IPS-11a (cell line): ENCODE measurements around the gene IL21R.
"Not testable (repeated sequence)": the region's sequence is repeated elsewhere in the genome, so short reads cannot be mapped to it uniquely, and the experiment has no call there.

Source experiments
- H3K4me3 ChIP-seq: one replicate; pipeline ENCODE4 v1.5.1; 2013; ENCODE audit warnings: low read depth, low read length, control low read depth

Gene IL21R

GRCh38 chr16:27441998-27442397 lies 40.0 kb downstream of the IL21R start:
- no peak overlapping the region for H3K4me3 ChIP-seq

GRCh38 chr16:27444015-27444414 lies 42.0 kb downstream of the IL21R start:
- no peak overlapping the region for H3K4me3 ChIP-seq

DNA sequence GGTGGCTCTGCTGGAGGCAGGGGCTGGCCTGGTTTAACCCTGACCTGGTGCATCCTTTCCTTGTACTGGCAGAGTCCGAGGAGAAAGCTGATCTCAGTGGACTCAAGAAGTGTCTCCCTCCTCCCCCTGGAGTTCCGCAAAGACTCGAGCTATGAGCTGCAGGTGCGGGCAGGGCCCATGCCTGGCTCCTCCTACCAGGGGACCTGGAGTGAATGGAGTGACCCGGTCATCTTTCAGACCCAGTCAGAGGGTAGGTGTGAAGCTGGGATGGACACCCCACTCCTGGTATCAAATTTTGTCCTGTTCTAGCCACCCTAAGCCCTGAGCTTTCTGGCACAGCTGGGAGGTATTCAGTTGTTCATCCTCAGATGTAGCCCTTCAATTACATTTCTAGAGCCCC lies 42.5 kb downstream of the IL21R start:
- H3K4me3 ChIP-seq, result no peak overlapping the region

DNA sequence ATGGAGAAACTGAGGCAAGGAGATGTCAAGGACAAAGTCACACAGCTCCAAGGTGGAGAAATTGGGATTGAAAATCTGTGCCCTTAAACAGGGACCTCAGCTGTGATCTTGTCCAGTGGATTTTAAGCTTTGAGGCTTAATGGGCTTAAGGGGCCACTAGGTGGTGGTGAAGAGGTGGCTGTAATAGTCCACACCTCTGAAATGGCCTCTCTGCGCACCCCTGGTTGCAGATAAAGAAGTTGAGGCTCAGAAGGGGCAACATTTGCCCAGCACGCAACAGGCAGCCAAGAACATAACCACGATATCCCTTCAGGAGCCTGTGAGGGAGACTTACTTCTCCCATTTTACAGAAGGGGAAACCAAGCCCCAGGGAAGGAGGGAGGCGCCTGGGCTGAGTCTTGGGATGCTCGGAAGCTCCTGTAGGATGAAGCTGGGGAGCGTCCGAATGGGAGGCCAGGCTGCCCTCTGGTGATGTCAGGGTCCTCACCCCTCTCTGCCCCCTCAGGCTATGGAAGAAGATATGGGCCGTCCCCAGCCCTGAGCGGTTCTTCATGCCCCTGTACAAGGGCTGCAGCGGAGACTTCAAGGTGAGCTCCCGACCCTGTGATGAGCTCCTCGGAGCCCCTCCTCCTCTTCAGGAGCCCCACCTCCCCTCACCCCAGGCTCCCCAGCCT lies 43.7 kb downstream of the IL21R start:
- H3K4me3 ChIP-seq, result no peak overlapping the region

DNA sequence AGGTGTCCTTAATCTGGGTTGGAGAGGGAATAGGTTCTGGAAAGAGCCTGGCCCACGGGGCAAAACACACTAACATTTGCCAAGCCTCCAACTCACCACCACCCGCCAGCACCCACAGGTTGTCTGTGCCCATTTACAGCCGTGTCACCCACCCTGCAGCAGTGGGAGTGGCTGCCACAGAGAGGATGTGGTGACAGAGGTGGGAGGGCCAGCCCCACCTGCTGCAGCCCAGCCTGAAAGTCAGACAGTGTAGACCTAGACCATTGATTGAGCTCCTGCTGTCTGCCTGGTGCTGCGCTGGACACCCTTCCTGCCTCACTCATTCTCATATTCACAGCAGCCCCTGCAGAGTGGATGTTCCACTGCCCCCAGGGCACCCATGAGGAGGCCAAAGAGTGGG lies 44.7 kb downstream of the IL21R start:
- no peak overlapping the region for H3K4me3 ChIP-seq

GRCh38 chr16:27447301-27447700 lies 45.3 kb downstream of the IL21R start:
- no peak overlapping the region for H3K4me3 ChIP-seq

GRCh38 chr16:27448532-27449433 lies 46.8 kb downstream of the IL21R start:
- H3K4me3 ChIP-seq, result no peak overlapping the region

- H3K4me3 ChIP-seq, result no peak overlapping the region
These were observed 47.6 kb downstream of the IL21R start for GRCh38 chr16:27449434-27450195.

GRCh38 chr16:27450196-27450549 lies 48.2 kb downstream of the IL21R start:
- no peak overlapping the region for H3K4me3 ChIP-seq

DNA sequence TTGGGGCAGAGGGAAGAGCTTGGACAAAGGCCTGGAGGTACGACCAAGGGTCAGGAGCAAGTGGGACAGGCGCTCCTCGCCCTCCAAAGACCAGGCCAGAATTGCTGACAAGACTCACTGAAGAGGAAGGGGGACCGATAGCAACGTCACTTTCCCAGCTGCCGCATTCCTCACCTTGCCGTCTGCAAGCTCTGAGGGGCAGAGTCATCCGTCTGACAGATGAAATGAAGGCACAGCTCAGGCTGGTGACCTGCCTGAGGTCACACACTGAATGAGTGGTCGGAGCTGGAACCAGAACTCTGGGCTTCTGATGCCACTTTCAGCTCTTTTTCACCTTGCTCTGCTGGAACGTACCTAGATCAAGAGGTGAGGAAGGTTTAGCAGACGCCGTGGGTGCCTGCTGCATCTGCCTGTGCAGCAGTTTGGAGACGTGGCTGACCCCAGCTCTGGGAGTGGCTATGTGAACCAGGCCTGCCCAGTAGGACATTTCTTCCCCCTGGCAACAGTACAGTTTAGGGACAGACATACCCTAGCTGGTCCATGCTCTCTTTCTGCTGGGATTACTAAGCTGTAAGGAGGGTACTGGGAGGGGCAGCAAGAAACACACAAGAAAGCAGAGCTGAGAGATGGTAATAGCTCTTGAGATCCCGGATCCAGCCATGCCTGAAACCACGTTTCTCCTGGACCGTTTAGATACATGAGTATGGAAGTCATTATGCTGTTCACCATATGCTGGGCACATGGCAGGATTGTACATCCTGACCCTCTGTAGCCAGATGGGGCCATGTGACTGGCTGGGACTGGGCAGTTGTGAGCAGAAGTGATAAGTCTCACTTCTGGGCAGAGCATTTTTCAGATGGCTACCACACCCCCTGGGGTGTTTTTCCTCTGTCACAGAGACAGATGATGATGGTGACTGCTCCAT lies 50.9 kb downstream of the IL21R start:
- no peak overlapping the region for H3K4me3 ChIP-seq

GRCh38 chr16:27453494-27453825 lies 51.5 kb downstream of the IL21R start:
- H3K4me3 ChIP-seq, result no peak overlapping the region

DNA sequence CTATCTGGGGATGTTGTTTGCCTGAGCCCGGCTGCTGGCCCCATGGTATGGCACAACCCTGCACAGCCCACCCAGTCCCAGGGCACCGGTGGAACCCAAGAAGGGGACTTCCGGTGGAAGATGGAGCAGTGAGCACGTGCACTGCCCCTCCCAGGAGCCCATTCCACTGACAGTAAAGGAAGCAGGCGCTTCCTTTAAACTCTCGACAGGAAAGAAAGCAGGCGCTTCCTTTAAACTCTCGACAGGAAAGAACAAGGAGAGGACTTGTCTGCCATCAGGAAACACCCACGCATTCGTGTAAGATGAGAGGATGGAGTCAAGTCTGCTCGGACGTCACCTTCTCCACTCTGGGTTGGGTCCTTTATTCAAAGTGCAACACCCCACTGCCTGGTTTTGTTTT lies 53.7 kb downstream of the IL21R start:
- no peak overlapping the region for H3K4me3 ChIP-seq

GRCh38 chr16:27457605-27457900 lies 55.6 kb downstream of the IL21R start:
- not testable (repeated sequence) for H3K4me3 ChIP-seq

GRCh38 chr16:27458258-27458657 lies 56.3 kb downstream of the IL21R start:
- H3K4me3 ChIP-seq, result no peak overlapping the region

- H3K4me3 ChIP-seq, result no peak overlapping the region
These were observed 57.2 kb downstream of the IL21R start for GRCh38 chr16:27458987-27459688.

GRCh38 chr16:27460213-27460612 lies 58.2 kb downstream of the IL21R start:
- no peak overlapping the region for H3K4me3 ChIP-seq

GRCh38 chr16:27460663-27461482 lies 58.9 kb downstream of the IL21R start:
- H3K4me3 ChIP-seq, result no peak overlapping the region

DNA sequence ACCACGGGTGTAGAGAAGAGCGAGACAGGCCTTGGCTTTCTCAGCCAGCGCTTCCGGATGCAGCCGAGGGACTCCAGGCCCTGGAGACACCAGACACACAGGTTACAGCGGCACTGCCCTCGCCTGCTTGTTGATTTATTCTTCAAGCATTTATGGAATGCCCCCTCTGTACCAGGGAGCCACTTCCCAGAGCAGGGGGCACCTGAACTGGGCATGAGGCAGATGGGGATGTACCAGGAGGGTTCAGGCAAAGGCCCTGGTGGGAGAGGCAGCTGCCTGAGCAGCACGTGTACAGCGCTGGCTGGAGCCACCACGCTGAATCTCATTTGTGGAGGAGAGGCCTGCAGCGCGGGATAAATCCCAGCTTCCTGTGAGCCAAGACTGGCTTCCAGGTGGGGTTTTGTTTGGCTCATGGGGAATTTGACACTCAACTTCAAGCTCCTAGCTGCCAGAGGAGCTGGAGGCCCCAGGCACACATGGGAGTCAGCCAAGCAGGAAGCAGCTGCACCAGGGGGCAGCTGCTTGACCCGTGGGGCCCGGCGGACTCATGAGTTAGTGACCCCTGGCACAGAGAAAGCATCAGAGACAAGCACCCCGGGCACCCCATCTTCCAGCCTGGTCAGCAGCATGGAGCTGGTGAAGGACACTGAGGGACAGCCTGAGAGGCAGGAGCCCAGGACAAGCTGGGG lies 59.7 kb downstream of the IL21R start:
- no peak overlapping the region for H3K4me3 ChIP-seq
